NCI-H1694 treated with DMSO at 0.1 percent for 48 hours (cell line): ENCODE measurements around the gene SNRK.

Experiments
- DNase-seq: peaks from one replicate; lab custom pipeline; 2025; lab: John Stamatoyannopoulos, UW

Gene SNRK

DNA sequence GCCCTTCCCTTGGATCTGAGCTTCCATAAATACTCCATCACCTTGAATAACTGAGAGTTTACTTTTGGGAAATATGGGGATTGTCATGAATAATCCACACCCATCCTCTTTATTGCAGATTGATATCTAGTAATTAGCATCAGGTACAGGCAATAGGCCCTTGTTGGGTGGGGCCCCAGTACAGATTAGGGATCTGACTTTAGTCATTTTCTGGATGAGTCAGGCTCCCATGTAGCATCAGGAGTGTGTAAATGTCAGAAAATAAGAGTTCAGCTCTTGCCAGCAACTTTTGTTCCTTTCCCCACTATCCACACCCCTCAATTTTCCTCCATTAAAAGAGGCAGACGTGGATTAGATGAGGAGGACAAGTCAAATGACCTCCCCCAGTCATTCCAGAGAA is 17.7 kb upstream of the SNRK start:
- DNase-seq: no peak

DNA sequence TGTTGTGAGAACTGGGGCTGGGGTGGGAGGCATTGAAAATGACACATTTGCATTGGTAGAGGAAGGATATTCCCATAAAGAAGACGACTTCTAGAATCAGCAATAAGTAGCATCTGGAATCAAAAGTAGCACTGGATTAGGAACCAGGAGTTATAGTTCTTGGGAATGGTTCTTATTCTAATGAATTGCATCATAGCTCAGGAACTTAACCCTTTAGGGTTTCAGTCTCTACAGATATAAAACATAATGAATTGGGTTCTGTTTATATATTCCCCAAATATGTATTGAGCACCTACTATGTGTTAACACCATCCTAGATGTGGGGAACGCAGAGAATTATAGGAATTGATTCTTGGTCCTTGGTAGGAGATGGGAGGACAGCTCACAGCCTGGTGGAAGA is 16.3 kb upstream of the SNRK start:
- DNase-seq: no peak

DNA sequence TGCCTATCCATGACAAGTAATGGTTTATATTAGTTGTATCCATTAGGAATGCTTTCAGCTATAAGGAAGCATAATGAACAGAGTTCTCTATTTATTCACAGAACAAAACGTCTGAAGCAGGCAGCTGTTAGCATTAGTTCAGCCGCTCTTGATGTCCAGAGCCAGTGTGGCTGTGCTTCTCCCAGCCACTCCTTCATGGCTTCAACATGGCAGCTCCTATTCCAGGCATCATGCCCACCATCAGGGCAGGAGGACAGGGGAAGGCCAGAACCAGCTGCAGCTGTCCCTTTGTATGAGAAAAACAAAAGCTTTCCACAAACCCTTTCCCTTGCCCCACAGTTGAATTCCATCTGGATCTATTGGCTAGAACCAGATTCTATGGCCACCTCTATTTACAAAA is 12.9 kb upstream of the SNRK start:
- DNase-seq: no peak

DNA sequence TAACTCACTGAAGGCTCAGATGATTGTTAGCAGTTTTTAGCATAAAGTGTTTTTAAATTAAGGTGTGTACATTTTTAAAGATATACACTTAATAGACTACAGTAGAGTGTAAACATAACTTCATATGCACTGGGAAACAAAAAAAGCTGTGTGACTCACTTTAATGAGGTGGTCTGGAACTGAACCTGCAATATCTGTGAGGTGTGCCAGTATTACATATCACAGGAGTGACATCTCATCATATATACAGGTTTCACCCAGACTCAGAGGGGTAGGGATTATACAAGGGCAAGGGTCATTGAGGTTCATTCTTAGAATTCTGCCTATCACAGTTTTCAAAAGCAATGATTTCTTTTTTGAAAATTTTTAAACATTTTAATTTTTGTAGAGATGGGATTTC is 7.3 kb upstream of the SNRK start:
- no peak for DNase-seq

DNA sequence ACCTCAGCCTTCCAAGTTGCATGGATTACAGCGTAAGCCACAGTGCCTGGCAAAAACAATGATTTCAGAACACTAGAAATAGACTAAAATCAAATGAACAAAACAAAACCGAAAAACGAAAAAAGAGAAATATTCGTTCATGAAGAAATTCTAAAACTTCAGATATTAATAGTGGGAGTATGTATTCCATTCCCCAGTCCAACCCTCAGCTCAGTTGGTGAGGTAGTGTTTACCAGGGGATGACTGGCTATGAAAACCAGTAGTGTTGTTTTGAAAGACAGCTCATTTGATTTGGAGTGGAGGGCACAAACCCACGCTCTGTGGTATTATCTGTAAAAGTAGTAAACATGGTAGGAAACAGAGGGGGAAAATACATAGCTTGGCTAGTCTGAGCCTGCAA is 6.8 kb upstream of the SNRK start:
- DNase-seq: no peak

DNA sequence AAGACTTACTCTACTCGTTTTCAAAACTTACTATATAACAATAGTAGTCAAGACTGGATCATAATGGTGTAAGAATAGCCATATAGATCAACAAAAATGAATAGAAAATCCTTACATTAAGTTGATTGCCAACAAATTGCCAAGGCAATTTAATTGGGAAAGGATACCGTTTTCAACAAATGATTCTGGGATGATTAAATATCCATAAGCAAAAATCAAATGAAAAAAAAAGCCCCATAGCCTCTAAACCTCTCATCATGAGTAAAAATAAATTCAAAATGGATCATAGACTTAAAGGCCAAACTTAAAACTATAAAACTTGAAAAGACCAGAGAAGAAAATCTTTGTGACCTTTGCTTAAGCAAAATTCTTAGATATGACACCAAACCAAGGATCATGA is 5.3 kb upstream of the SNRK start:
- DNase-seq: no peak

DNA sequence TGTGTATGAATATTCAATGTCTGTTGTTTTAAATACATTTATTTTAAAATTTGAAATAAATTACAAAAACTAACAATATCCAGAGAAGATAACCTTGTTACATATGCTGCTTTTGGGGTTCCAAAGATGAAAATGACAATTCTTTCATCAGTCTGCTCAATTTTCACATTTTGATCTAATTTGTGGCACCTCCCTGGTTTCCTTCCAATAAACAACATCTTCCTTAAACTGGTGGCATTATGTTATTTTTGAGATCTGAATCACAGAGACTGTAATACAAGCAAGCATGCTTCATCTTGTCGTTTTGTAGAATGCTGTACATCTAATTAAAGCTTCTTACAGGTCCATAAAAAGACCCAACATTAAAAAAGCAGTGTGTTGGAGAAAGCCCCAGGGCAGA is 2.2 kb upstream of the SNRK start:
- DNase-seq: no peak

DNA sequence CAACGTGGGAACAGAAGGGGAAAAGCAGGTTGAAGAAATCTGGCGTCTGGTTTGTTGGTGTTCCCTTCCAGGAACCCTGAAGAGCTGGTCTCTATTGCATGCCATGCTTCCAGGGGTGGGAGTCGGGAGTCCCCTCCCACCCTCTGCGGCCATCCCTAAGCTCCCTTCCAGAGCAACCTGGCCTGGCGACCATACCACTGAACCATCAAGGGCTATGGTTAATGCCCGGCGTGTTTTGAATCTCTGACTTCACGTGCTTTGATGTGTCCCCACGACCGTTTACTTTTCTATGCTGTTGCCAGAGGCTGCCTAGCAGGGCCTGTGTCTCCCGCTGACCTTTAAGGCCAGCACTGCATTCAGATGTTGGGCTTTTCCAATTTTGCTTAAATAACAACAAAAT is 696 bp upstream of the SNRK start:
- DNase-seq: no peak

DNA sequence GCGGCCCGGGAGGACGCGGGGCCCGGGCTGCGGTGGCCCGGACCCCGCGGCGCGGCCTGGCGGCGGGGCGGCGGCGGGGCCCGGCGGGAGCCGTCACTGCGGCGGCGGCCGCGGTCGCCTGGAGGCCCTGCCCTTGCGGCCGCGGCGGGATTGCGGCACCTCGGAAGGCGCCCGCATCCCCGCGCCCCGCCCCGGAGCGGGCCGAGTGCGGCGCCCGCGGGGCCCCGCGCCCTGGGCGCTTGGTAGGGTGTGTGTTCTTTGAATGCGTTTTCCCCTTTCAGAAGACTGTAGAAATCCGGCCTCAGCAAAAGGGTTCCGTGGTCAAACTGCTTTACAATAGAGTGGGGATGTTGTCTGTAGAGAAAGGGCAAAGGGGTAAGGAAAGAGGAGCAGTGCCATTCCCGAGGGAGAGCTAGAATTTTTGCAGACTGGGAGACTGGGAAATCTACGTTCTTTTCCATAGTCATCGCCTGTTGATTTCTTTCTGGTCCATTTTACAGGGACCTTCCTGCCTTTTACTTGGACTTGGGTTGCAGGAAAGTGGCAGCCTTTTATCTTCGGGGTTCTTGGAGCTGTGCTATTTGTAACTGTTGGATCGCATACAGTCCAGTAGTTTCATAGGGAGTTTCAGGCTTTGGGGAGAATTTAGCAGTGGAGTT is 630 bp downstream of the SNRK start:
- DNase-seq: no peak

DNA sequence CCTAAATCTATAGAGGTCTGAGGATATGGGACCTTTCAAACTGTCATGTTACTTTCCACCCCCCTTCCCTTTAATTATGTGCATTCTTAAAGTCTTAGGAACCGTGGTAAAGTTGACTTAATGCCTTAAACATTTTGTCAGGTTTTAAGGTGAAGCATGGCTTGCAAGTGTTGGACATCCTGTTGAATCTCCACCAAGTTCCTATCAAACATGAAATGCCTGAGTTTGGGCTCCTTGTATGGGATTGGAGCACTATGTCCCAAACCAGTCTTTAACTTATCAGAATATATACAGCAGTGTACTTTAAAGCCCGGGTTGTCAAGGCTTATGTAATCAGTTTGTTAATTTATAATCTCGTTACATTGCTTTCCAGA is 1.1 kb downstream of the SNRK start:
- no peak for DNase-seq

DNA sequence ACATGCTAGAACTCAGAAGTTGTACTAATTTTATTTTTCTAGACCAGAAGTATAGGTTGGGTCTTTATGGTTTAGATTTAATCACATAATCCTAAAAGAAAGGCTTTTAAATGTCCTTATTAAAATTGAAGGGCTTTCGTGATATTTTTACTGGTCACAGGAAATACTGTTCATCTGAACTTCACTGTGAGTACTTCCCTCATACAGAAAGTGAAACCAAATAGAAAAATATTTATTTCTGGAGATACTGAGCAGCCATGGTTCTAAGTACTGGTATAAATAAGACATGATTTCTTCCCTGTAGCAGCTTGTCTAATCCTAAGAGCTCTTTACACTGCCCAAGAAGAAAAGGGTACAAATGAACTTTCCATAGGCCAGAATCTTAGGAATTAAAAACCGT is 2.0 kb downstream of the SNRK start:
- no peak for DNase-seq

DNA sequence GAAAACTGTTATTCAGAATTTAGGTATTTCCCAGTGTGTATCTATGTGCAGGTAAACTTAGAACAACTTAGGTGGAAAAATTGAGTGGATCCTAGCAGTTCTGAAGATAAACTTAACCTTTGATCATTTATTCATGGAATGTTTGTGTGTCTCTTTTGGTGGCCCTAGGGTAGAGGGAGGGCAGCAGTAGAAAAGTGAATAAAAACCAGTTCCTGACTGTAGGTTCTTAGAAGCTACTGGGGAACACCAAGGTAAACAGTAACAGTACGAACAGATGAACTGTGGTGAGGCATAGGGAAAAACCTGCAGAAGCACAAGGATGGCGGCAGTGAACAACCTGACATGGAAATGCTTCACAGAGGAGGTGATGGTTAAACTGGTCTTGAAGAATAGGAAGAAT is 2.5 kb downstream of the SNRK start:
- no peak for DNase-seq

DNA sequence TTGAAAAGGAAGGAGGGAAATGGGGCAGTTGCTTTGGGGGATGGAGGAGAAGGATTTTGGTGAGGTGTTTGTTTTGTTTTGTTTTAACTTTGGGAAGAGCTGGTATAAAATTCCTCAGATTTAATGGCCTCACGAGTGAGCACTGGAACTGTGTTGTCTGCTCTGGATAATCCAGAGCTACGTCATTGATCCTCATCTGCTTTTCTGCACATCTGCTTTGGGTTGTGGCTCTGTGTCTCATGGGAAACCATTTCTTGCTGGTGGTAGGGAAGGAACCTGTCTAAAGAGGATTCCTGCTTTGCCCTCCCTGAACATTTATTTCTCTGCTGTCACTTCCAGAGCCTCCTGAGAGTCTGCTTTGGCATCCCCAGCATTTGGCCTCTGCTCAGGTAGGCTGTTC is 3.1 kb downstream of the SNRK start:
- no peak for DNase-seq

DNA sequence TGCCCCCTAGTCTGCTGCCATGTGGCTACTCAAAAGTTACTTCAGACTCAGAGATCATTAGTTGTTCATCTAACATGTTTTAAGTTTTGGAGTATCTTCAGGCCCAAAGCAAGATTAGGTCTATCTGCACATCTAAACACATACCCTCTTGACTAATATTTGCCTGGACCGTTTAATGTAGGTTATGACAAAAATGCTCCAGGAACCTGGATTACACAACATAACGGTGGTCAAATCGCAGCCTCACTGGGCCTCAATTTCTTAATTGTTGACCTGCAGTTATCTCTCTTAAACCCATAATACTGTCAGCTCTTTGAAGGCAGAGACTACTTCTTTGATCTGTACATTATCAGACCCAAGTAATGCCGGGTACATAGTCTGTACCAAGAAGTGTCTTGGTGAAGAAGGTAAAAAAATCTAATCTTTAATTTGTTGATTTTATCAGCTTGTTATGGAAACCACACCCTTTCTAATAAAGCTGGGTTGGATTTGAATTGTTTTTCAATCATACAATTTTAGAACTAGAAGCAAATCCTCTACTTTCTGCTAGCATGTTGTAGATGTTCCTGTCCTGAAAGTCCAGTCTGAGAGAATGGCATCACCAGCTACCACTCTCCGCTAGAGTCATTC is 3.6 kb downstream of the SNRK start:
- no peak for DNase-seq

DNA sequence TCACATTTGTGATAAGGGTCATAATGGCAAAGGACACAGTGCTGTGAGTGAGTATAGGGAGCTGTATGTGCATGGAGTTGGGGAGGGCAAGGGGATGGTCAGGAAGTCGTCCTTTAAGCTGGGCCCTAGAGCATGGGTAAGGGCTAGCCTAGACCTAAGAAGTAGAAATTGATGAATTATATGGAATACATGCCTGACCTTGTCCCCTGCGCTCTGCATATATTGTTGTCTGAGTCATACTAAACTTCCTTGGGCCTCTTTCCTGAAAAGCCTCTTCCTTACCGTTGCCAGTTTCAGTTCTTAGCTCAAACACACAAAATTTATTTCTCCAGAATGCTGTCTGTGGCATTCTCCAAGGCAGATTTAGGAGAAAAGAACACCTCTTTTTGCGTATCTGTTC is 4.6 kb downstream of the SNRK start:
- no peak for DNase-seq

DNA sequence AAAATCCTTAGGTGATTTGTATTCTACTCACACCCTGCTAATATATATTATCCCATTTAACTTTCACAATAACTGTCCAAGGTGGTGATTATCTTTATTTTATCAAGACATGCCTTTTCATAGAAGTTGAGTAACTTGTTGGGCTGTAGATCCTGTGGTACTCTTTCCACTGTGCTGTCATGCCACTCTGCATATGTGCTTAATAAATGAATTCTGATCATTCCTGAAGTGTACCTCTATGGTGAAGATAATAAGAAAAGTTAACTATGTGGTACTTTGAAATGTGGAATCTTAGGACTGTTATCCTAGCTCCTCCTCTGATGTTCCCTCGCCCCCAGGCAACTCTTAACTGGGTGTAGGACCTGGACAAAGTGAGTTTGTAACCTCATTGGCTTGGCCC is 5.2 kb downstream of the SNRK start:
- no peak for DNase-seq

DNA sequence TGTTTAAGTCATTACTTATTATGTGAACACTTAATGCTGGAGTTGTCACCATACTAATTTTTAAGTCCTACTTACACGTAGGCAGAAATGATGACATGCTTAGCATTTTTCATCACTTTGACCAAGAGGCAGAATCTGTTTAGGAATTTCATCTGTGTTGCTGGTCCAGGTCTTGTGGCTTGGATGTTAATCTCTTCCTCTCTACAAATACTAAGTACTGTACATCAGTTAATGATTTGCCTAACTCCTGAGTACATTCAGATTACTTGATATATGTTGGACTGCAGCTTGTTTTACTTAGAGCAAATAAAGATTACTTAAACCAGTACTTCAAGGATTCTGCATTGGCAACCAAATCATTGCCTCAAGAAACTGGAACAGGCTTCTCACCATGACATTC is 8.6 kb downstream of the SNRK start:
- no peak for DNase-seq

DNA sequence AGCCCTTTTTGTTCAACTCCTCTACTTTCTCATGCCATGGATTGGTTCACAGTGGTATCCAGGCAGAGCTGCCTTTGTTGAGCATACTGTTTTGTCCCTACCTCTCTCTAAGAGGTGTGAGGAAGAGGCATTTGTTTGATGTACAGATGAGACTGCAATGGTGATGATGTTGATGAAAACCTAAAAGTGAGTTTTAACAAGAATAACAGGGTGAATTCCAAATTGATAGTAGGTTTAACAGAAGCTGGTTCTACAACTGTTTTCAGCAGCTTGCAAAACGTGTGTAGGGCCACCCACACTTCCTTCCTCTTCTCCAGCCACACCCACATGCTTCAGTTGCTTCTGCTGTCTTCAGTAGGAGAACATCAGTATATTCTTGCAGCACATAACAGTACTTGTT is 10.2 kb downstream of the SNRK start:
- DNase-seq: no peak

DNA sequence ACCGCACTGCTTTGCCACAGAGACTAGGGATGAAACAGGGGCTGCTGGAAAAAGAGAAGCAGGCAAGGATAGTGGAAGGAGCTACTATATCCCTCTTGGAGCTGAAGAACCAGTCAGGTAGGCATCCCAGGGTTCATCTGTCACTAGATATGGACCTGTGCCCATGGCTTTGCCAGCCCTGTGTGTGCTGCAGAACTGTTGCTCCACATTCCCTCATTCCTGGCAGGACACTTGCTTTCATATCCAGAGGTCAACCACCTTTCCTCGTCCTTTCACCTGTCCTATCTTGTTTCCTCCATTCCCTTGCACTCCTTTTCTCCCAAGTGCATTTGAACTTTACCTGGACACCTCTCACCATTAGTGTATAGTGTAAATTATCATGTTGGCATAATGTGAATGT is 12.0 kb downstream of the SNRK start:
- no peak for DNase-seq

DNA sequence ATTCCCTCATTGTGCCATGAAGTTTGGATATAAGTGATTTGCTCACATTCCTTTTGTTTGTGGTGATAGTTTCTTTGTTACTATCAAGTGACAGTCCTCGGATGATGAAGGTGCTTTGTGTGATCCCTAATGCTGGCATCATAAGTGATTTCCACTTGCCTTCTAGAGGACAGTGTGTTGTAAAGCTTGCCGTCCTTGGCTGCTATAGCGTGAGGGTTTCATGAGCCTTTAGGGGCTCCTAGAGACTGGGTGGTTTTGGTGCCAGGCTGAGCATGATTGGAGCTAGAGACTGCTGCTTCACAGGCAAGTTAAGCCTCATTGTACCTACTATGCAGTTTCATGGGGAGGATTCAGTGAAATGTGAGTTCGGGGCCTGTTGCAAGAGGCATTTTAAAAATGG is 12.4 kb downstream of the SNRK start:
- DNase-seq: no peak

DNA sequence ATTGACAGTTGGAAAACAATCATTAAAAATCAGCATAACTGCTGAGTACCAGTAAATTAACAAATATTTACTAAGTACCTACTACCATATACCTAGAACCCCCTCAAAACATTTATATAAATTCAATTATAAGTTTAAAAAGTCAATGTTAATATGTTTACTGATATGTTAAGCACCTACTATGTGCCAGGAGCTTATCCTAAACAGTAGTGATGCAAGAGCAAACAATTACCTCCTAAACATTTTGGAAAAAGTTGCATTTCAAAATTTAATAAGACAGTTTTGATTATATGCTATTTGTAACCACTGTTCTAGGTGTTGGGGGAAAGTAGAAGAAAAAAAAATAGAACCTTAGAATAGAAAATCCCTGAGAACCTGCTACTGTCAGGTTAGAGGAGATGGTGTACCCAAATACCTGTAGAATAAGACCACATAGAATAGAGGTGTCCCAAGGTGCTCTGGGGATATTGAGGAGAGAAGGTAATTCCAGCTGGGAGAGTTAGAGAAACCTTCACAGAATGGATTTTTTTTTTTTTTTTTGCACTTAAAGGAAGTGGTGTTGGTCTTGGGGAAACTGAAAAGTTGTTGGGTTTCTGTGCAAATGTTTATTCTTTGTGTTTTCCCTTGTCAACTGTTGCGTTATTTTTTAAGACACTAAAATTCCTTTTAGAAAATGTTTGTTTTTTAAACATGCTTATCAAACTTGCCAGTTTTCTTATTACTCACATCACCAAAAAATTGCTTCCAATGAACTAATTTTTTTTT is 16.0 kb downstream of the SNRK start:
- no peak for DNase-seq

DNA sequence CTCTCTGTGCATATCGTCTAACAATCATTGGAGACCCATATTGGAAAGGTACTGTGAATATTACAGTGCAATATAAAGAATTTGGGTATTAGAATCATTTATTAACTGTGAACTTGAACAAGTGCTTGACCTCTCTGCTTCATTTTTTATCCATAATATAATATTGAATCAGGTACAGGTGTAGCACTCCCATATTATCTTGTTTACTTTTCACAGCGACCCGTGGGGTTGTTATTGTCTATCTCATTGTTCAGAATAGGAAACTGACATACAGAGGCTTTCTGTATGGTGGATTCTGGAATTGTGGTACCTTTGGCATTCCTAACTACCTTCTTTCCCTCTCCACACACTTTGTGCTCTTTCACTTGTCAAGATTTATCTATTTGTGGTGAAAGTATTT is 17.8 kb downstream of the SNRK start:
- no peak for DNase-seq

DNA sequence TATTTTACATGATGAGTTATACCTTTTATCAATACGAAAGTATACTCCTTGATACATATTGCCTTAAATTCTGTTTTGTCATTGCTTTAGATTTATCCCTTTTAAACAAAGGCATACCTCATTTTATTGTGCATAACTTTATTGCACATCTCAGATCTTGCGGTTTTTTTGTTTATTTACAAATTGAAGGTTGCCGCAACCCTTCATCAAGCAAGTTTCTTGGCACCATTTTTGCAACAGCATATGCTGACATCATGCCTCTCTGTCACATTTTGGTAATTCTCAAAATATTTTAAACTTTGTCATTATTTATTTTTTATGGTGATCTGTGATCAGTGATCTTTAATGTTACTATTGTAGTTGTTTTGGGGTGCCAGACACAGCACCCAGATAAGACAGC is 20.9 kb downstream of the SNRK start:
- DNase-seq: no peak

DNA sequence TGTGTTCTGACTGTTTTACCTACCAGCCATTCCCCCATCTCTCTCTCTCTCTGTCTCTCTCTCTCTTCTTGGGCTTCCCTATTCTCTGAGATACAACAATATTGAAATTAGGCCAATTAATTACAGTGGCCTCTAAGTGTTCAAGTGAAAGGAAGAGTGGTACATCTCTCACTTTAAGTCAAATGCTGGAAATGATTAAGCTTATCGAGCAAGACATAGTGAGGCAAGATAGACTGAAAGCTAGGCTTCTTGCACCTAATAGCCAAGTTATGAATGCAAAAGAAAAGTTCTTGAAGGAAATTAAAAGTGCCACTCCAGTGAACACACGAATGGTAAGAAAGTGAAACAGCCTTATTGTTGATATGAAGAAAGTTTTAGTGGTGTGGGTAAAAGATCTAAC is 21.3 kb downstream of the SNRK start:
- DNase-seq: no peak
